Calu3 (cell line): ENCODE measurements around the gene OGDH. TPM values are rescaled to one million over a fixed set of nuclear protein-coding genes. Genes with fewer than 3 reads are reported as not detected.

ENCODE experiments used
- BruUV-seq: library from RNA; stranded (reverse); fragments of 400-500 nt; replicated peaks from 2 replicates; lab custom pipeline; 2021; lab: Mats Ljungman, UMichigan
- CTCF ChIA-PET: fragments of 300-600 bp; sonication (Branson Sonifier 250); formaldehyde crosslinking; loops from one replicate; lab custom pipeline; 2022; ENCODE audit warnings: antibody characterized with exemption; lab: Charles Lee
- DNase-seq: peaks from one replicate; pipeline ENCODE4 v3.0.0; 2022
- H3K27ac Mint-ChIP-seq: one replicate; pipeline ENCODE4 v1.8.0; 2022; ENCODE audit warnings: mixed read lengths; ENCODE audit not compliant: unreplicated experiment
- H3K27me3 Mint-ChIP-seq: one replicate; pipeline ENCODE4 v1.8.0; 2022; ENCODE audit warnings: mixed read lengths; ENCODE audit not compliant: unreplicated experiment
- H3K36me3 Mint-ChIP-seq: one replicate; pipeline ENCODE4 v1.8.0; 2022; ENCODE audit warnings: mild to moderate bottlenecking, moderate library complexity, mixed read lengths; ENCODE audit not compliant: insufficient read depth, unreplicated experiment
- H3K4me1 Mint-ChIP-seq: one replicate; pipeline ENCODE4 v1.8.0; 2022; ENCODE audit warnings: mild to moderate bottlenecking, low read depth, mixed read lengths; ENCODE audit not compliant: unreplicated experiment
- H3K4me3 Mint-ChIP-seq: one replicate; pipeline ENCODE4 v1.8.0; 2022; ENCODE audit warnings: mild to moderate bottlenecking, low read depth, moderate library complexity, mixed read lengths; ENCODE audit not compliant: unreplicated experiment
- H3K9me3 Mint-ChIP-seq: one replicate; pipeline ENCODE4 v1.8.0; 2022; ENCODE audit warnings: low read depth, mixed read lengths; ENCODE audit not compliant: unreplicated experiment
- intact Hi-C: fragments of 100-400 bp; cut with micrococcal nuclease; formaldehyde crosslinking; loops from one replicate; pipeline ENCODE4 v1.10.0; 2022; ENCODE audit not compliant: unreplicated experiment
- total RNA-seq: library from RNA; stranded (reverse); gene quantifications from 2 replicates; pipeline ENCODE4 v1.2.3, GENCODE V29; 2022
- TF ChIP-seq, protein P1 (sequence below): fragments of 200-600 bp; IDR thresholded peaks from one replicate; pipeline ENCODE4 v1.8.0; 2022; ENCODE audit warnings: antibody characterized with exemption; ENCODE audit not compliant: unreplicated experiment

OGDH gene
- total RNA-seq, 1 experiment from 2014 or later = 100 TPM

DNA sequence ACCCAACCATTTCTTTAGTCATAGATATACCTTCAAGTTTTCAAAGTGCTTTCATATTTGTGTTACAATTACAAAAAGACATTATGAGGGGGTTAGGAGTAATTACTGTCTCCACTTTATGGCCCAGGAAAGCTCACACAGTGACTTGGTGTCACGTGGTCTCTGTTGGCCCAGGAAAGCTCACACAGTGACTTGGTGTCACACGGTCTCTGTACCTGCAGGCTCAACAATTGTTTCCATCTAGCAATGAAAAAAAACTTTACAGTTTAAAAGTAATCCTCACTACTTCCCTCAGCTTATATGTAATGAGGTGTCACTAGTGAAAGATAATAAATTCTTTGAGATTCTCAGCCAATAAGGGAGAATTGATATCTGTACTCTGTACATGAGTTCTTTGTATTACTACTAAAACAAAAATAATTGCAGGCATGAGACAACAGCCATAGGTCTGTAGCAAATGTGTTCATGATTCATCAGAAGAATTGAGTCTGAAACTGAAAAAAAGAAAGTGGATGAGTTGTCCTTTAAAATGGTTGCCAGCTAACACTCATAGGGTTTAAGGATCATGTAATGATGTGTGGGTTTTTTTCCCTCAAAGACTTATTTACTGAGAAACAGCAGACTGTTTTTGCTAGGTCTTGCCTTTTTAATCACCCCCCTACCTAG lies 10.9 kb downstream of the OGDH start:
- H3K27me3 Mint-ChIP-seq = no peaks in the 10 kb centered on the region

DNA sequence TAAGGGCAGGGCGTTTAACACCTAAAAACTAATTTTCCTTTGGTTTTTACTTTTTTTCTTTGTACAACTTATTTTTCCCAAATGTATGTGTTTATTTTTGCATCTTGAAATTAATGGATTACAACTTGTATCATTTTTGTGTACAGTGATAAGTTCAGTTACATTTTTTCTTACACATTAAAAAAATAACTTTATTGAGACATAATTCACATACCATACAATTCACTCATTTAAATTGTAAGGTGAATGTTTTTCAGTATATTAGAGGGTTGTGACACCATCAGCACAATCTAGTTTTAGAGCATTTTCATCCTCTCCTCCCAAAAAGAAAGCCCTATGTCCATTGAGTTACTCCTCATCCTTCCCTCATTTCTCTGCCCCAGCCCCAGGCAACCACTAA lies 11.6 kb downstream of the OGDH start:
- DNase-seq = no peak
- TF ChIP-seq, protein P1, sequence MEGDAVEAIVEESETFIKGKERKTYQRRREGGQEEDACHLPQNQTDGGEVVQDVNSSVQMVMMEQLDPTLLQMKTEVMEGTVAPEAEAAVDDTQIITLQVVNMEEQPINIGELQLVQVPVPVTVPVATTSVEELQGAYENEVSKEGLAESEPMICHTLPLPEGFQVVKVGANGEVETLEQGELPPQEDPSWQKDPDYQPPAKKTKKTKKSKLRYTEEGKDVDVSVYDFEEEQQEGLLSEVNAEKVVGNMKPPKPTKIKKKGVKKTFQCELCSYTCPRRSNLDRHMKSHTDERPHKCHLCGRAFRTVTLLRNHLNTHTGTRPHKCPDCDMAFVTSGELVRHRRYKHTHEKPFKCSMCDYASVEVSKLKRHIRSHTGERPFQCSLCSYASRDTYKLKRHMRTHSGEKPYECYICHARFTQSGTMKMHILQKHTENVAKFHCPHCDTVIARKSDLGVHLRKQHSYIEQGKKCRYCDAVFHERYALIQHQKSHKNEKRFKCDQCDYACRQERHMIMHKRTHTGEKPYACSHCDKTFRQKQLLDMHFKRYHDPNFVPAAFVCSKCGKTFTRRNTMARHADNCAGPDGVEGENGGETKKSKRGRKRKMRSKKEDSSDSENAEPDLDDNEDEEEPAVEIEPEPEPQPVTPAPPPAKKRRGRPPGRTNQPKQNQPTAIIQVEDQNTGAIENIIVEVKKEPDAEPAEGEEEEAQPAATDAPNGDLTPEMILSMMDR = no peak
- CTCF ChIA-PET = no interaction called here
- Mint-ChIP-seq H3K36me3 (peaks cover 17% of the 10 kb centered on the region), H3K27ac (peak overlapping the region; percentile 80), H3K4me1 (peaks cover 76% of the 10 kb centered on the region), H3K9me3 (no peaks in the 10 kb centered on the region), H3K27me3 (no peaks in the 10 kb centered on the region), H3K4me3 (peak overlapping the region; percentile 44)
- no TSS peak for BruUV-seq
- intact Hi-C loops = no loop called here

More for the DNA sequence above, 10.9 kb downstream of the OGDH start:
- peak overlapping the region; percentile 80 for H3K27ac Mint-ChIP-seq
- intact Hi-C loops = no loop called here
- no peaks in the 10 kb centered on the region for H3K9me3 Mint-ChIP-seq
- CTCF ChIA-PET = interaction anchor here (0.6 to 1.1 kb wide), 2 partner anchors 17 to 327 kb away, joined by 4 to 6 read pairs; no protein-coding TSS in a partner anchor
- H3K36me3 Mint-ChIP-seq = peaks cover 21% of the 10 kb centered on the region
- TF ChIP-seq, protein P1 = no peak
- BruUV-seq = no TSS peak
- peaks cover 69% of the 10 kb centered on the region for H3K4me1 Mint-ChIP-seq
- DNase-seq = no peak
- H3K4me3 Mint-ChIP-seq = no peak overlapping the region

DNA sequence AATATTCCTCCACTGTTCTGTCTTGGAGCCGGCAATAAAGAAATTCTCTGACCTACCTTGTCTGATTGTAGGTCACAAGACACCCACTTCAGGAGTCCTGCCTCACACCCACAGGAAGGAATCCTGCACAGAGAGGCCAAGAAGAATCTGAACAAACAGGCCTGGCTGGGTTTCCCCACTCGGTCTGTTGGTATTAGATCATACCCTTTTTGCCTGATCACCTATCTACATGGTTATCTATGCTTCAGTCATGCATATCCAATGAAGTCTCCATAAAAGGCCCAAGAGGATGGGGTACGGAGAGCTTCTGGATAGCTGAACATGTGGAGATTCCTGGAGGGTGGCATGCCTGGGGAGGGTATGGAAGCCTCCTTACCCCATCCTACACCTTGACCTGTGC lies 12.3 kb downstream of the OGDH start:
- Mint-ChIP-seq H3K36me3 (peaks cover 13% of the 10 kb centered on the region), H3K27me3 (no peaks in the 10 kb centered on the region), H3K4me3 (peak overlapping the region; percentile 44), H3K27ac (peak overlapping the region; percentile 80), H3K4me1 (peaks cover 81% of the 10 kb centered on the region), H3K9me3 (no peaks in the 10 kb centered on the region)
- CTCF ChIA-PET = no interaction called here
- BruUV-seq = no TSS peak
- intact Hi-C loops = no loop called here
- DNase-seq = peak; percentile 84
- TF ChIP-seq, protein P1 = no peak

DNA sequence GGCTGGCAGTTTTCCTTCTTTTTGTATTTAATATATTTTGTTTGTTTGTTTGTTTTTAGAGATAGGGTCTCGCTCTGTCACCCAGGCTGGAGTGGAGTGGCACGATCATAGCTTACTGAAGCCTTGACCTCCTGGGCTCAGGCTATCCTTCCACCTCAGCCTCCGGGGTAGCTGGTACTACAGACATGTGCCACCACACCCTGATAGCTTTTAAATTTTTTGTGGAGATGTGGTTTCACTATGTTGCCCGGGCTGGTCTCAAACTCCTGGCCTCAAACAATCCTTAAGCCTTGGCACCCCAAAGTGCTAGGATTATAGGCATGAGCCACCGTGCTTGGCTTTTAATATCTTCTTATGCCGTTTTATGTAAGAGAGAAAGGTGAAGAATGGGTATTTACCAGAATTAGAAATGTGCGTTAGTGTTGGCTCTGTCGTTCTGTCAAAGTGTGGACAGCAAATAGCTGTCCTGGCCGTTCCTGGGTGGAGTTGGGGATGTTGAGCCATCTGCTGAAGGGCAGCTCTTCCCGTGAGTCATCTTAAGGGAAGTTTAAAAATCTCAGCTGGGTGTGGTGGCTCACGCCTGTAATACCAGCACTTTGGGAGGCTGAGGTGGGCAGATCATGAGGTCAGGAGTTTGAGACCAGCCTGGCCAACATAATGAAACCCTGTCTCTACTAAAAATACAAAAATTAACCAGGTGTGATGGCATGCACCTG lies 14.8 kb downstream of the OGDH start:
- no TSS peak for BruUV-seq
- Mint-ChIP-seq H3K9me3 (no peaks in the 10 kb centered on the region), H3K27ac (peak overlapping the region; percentile 7), H3K36me3 (peaks cover 27% of the 10 kb centered on the region), H3K4me1 (peaks cover 64% of the 10 kb centered on the region), H3K27me3 (no peaks in the 10 kb centered on the region), H3K4me3 (no peak overlapping the region)
- intact Hi-C loops = no loop called here
- TF ChIP-seq, protein P1 = no peak
- CTCF ChIA-PET = interaction anchor here (0.5 to 0.6 kb wide), 2 partner anchors 20 to 304 kb away, joined by 4 to 6 read pairs; no protein-coding TSS in a partner anchor
- DNase-seq = no peak
